Hepatocyte (in vitro differentiated cells): ENCODE measurements around the gene XRCC2. TPM values are rescaled to one million over a fixed set of nuclear protein-coding genes. Genes with fewer than 3 reads are reported as not detected.

Experiments
- DNase-seq: peaks from one replicate; pipeline ENCODE4 v3.0.0-alpha.2; 2016; ENCODE audit warnings: low spot score
- H2AFZ ChIP-seq: fragments of 200-600 bp; sonication (generic); 2 replicates; pipeline ENCODE4 v1.6.0; 2016; ENCODE audit warnings: antibody characterized with exemption, mild to moderate bottlenecking
- H3K27ac ChIP-seq: fragments of 200-600 bp; sonication (generic); 2 replicates; pipeline ENCODE4 v1.5.1; 2016; ENCODE audit warnings: mild to moderate bottlenecking
- H3K27me3 ChIP-seq: fragments of 200-600 bp; sonication (generic); 2 replicates; pipeline ENCODE4 v1.6.1; 2016
- H3K36me3 ChIP-seq: fragments of 200-600 bp; sonication (generic); replicated peaks from 2 replicates; pipeline ENCODE4 v1.5.1; 2016; ENCODE audit warnings: low read depth; ENCODE audit not compliant: insufficient read depth
- H3K4me1 ChIP-seq: fragments of 200-600 bp; sonication (generic); 2 replicates; pipeline ENCODE4 v1.5.1; 2016; ENCODE audit warnings: mild to moderate bottlenecking, moderate library complexity; ENCODE audit not compliant: insufficient read depth
- H3K4me2 ChIP-seq: fragments of 200-600 bp; sonication (generic); 2 replicates; pipeline ENCODE4 v1.6.0; 2016
- H3K4me3 ChIP-seq: fragments of 200-600 bp; sonication (generic); 2 replicates; pipeline ENCODE4 v1.5.1; 2016; ENCODE audit warnings: mild to moderate bottlenecking
- H3K79me2 ChIP-seq: fragments of 200-600 bp; sonication (generic); 2 replicates; pipeline ENCODE4 v1.6.0; 2017; ENCODE audit warnings: mild to moderate bottlenecking
- H3K9me2 ChIP-seq: fragments of 200-600 bp; sonication (generic); replicated peaks from 2 replicates; pipeline ENCODE4 v1.6.0; 2017; ENCODE audit warnings: mild to moderate bottlenecking; ENCODE audit not compliant: insufficient read depth
- H3K9me3 ChIP-seq: fragments of 200-600 bp; sonication (generic); 2 replicates; pipeline ENCODE4 v1.5.1; 2016; ENCODE audit warnings: low read depth, mild to moderate bottlenecking
- H4K20me1 ChIP-seq: fragments of 200-600 bp; sonication (generic); 2 replicates; pipeline ENCODE4 v1.6.0; 2016; ENCODE audit warnings: mild to moderate bottlenecking; ENCODE audit not compliant: insufficient read depth, poor library complexity, severe bottlenecking
- EZH2 ChIP-seq: fragments of 200-600 bp; sonication (generic); IDR thresholded peaks from 2 replicates; pipeline ENCODE4 v1.6.1; 2016; ENCODE audit warnings: antibody characterized with exemption, mild to moderate bottlenecking, borderline replicate concordance
- EZH2phosphoT487 ChIP-seq: fragments of 200-600 bp; sonication (generic); IDR thresholded peaks from one replicate; pipeline ENCODE4 v1.6.1; 2018; ENCODE audit warnings: antibody characterized with exemption, mild to moderate bottlenecking, low read depth, moderate library complexity; ENCODE audit not compliant: unreplicated experiment, severe bottlenecking
- WGBS: methylation state at CpG from one replicate; pipeline ENCODE4 v1.1.6; 2016; ENCODE audit warnings: low lambda C conversion rate; ENCODE audit errors: missing lambda C conversion rate; 5-methylcytosine and 5-hydroxymethylcytosine counted together
- polyA plus RNA-seq: library from polyadenylated mRNA; unstranded; fragments of >200 nt; fragmentation: Nextera tagmentation; extraction: Ambion mirVana; gene quantifications from 2 replicates; pipeline ENCODE4 v1.2.1, GENCODE V29; 2016
- total RNA-seq: library from RNA; depleted of rRNA; stranded (reverse); fragments of >200 nt; gene quantifications from 2 replicates; pipeline ENCODE4 v1.2.3, GENCODE V29; 2014
- TF ChIP-seq, protein P1 (sequence below): fragments of 200-600 bp; sonication (generic); IDR thresholded peaks from 2 replicates; pipeline ENCODE4 v1.5.1; 2016; ENCODE audit warnings: antibody characterized with exemption, mild to moderate bottlenecking; ENCODE audit not compliant: poor library complexity

The XRCC2 gene
- total and polyA plus RNA-seq, 2 experiments from 2014 or later, result 1.1 to 2.3 TPM

DNA sequence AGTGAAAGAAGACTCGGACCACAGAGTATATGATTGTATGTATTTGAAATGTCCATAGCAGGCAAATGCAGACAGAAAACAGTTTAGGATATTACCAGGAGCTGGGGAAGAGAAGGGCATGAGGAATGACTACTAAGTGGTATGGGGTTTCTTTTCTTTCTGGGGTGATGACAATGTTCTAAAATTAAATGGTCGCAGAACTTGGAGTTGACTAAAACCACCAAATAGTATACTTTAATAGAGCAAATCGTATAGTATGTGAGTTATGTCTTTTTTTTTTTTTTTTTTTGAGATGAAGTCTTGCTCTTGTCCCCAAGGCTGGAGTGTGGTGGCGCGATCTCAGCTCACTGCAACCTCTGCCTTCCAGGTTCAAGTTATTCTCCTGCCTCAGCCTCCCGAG lies 34.6 kb downstream of the XRCC2 start:
- H3K9me2 ChIP-seq, result no peaks in the 10 kb centered on the region
- TF ChIP-seq EZH2 (no peak), EZH2phosphoT487 (no peak)
- TF ChIP-seq, protein P1, sequence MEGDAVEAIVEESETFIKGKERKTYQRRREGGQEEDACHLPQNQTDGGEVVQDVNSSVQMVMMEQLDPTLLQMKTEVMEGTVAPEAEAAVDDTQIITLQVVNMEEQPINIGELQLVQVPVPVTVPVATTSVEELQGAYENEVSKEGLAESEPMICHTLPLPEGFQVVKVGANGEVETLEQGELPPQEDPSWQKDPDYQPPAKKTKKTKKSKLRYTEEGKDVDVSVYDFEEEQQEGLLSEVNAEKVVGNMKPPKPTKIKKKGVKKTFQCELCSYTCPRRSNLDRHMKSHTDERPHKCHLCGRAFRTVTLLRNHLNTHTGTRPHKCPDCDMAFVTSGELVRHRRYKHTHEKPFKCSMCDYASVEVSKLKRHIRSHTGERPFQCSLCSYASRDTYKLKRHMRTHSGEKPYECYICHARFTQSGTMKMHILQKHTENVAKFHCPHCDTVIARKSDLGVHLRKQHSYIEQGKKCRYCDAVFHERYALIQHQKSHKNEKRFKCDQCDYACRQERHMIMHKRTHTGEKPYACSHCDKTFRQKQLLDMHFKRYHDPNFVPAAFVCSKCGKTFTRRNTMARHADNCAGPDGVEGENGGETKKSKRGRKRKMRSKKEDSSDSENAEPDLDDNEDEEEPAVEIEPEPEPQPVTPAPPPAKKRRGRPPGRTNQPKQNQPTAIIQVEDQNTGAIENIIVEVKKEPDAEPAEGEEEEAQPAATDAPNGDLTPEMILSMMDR, result no peak

DNA sequence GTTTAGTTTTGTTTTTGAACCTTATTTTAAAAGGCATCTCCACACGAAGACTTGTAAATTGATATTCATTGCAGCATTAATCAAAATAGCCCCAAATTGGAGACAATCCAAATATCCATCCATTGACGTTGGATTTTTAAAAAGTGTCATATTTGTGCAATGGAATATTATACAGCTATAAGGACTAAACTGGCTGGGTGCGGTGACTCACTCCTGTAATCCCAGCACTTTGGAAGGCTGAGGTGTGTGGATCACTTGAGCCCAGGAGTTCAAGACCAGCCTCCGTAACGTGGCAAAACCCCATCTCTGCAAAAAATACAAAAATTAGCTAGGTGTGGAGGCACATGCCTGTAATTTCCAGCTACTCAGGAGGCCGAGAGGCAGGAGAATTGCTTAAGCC lies 35.1 kb downstream of the XRCC2 start:
- Histone ChIP-seq H3K36me3 (no peaks in the 10 kb centered on the region), H3K27ac (no peak overlapping the region), H4K20me1 (no peaks in the 10 kb centered on the region), H2AFZ (no peak overlapping the region), H3K9me3 (no peaks in the 10 kb centered on the region), H3K4me3 (no peak overlapping the region), H3K4me1 (no peaks in the 10 kb centered on the region), H3K79me2 (no peaks in the 10 kb centered on the region), H3K27me3 (no peaks in the 10 kb centered on the region), H3K4me2 (no peak overlapping the region), H3K9me2 (no peaks in the 10 kb centered on the region)
- TF ChIP-seq, protein P1, result no peak
- 86% methylated on average over 6 of the region's 6 CpGs for WGBS
- no peak for DNase-seq

More for the DNA sequence above, 34.6 kb downstream of the XRCC2 start:
- Histone ChIP-seq H3K27me3 (no peaks in the 10 kb centered on the region), H4K20me1 (no peaks in the 10 kb centered on the region), H3K9me3 (no peaks in the 10 kb centered on the region), H2AFZ (no peak overlapping the region), H3K4me1 (no peaks in the 10 kb centered on the region), H3K4me3 (no peak overlapping the region), H3K4me2 (no peak overlapping the region), H3K79me2 (no peaks in the 10 kb centered on the region), H3K36me3 (no peaks in the 10 kb centered on the region), H3K27ac (no peak overlapping the region)
- DNase-seq, result no peak
- WGBS, result 96% methylated on average over 6 of the region's 6 CpGs

DNA sequence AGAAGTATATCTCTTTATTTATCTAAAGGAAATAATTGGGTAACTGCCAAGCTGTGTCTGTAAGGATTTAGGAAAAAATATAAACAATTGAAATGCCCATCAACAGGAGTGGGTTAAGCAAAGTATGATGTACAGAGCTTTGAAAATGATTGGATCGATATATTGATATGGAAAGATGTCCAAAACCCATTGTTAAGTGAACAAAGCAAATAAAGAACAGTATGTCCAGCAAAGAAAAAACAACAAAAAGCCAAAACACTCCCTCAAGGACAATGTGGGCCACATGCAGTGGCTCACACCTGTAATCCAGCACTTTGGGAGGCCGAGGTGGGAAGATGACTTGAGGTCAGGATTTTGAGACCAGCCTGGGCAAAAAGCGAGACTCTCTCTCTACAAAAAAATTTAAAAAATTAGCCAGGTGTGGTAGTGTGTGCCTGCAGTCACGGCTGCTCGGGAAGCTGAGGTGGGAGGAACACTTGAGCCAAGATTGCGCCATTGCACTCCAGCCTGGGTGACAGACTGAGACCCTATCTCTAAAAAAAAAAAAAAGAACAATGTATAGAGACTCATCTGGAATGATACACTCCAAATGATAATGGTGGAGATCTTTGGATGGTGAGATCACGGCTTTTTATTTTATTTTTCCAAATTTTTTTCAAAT lies 37.9 kb downstream of the XRCC2 start:
- Histone ChIP-seq H3K27me3 (no peaks in the 10 kb centered on the region), H3K4me1 (no peaks in the 10 kb centered on the region), H3K4me3 (no peak overlapping the region), H3K9me3 (no peaks in the 10 kb centered on the region), H4K20me1 (no peaks in the 10 kb centered on the region), H2AFZ (no peak overlapping the region), H3K79me2 (no peaks in the 10 kb centered on the region), H3K9me2 (no peaks in the 10 kb centered on the region), H3K27ac (no peak overlapping the region), H3K36me3 (no peaks in the 10 kb centered on the region), H3K4me2 (no peak overlapping the region)
- DNase-seq, result no peak
- WGBS, result 82% methylated on average over 7 of the region's 7 CpGs
- TF ChIP-seq, protein P1, result no peak
- TF ChIP-seq EZH2phosphoT487 (no peak), EZH2 (no peak)
